Liver (tissue), 3 donors: ENCODE measurements around the gene HES3.

Experiments used
- CTCF ChIP-seq: fragments of 150-350 bp; IDR thresholded peaks from 2 replicates; pipeline ENCODE4 v1.5.1; 2017; ENCODE audit warnings: improper control_type of control experiment, low read depth, low read length; ENCODE audit not compliant: missing input control
- JUND ChIP-seq, 2 donors: IDR thresholded peaks; 2 replicates each; pipeline ENCODE4 v1.6.1; 2016; ENCODE audit warnings: antibody characterized with exemption in 2 of 2
- MAX ChIP-seq: IDR thresholded peaks from 2 replicates; pipeline ENCODE4 v1.6.1; 2016; ENCODE audit warnings: antibody characterized with exemption
- RAD21 ChIP-seq, 2 donors: IDR thresholded peaks; 2 replicates each; pipeline ENCODE4 v1.6.1; 2016; ENCODE audit warnings: antibody characterized with exemption in 2 of 2, mild to moderate bottlenecking in 2 of 2
- REST ChIP-seq: IDR thresholded peaks from 2 replicates; pipeline ENCODE4 v1.6.1; 2016; ENCODE audit warnings: antibody characterized with exemption, mild to moderate bottlenecking
- ZBTB33 ChIP-seq: IDR thresholded peaks from 2 replicates; pipeline ENCODE4 v1.6.1; 2016; ENCODE audit warnings: antibody characterized with exemption
- donor health status: healthy.
- donor health status: healthy.

- TF ChIP-seq CTCF: no peak
- TF ChIP-seq RAD21 (IDR thresholded peaks at IDR 0.05): no peak
- no peak for TF ChIP-seq JUND (IDR thresholded peaks at IDR 0.05)
- TF ChIP-seq ZBTB33: no peak
- TF ChIP-seq MAX: no peak
- no peak for TF ChIP-seq REST
Observed at GRCh38 chr1:6288026-6288425, 44.0 kb downstream of the HES3 start.
